Sigmoid colon (tissue), 4 donors: Measurements from ENCODE around the gene RPA4.

Experiments used
- EP300 ChIP-seq, 4 donors: sonication (generic); formaldehyde crosslinking; IDR thresholded peaks; one replicate each; pipeline ENCODE4 v1.6.1; 2017; ENCODE audit warnings: antibody characterized with exemption in 4 of 4
- POLR2A ChIP-seq, 2 donors: fragments of 450-650 bp; IDR thresholded peaks; one replicate each; pipeline ENCODE4 v1.6.1; 2016; ENCODE audit warnings: antibody characterized with exemption in 2 of 2, mild to moderate bottlenecking in 2 of 2, moderate library complexity in 2 of 2
- POLR2AphosphoS5 ChIP-seq, 4 donors: sonication (generic); formaldehyde crosslinking; IDR thresholded peaks; one replicate each; pipeline ENCODE4 v1.6.1; 2017; ENCODE audit warnings: antibody characterized with exemption in 4 of 4
- TF ChIP-seq, protein P1 (sequence below), 4 experiments: fragments of 450-650 bp in 3 of 4; fragments of 200-600 bp in 1 of 4; IDR thresholded peaks; one replicate each; pipeline ENCODE4 v1.5.1; 2016 to 2019; ENCODE audit warnings: antibody characterized with exemption in 4 of 4, mild to moderate bottlenecking in 3 of 4, moderate library complexity in 2 of 4

DNA sequence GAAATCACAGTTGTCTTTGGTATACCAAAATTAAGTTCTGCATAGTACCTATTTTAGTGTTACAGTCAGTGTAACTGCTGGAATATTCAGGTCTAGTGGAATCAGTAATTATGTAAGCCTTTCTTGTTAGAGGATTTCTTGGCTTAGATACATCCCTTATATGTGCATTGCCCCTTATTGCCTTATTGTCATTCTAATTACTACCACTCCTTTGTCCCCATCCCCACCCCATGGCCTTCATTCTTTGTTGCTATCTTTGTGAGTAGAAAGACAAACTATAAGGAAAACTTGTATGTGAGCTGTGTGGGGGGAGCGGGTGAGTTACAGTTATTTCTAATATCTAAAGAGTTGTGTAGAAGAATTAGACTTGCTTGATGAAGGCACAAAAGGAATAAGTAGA is 36.9 kb upstream of the RPA4 start:
- no peak for TF ChIP-seq POLR2AphosphoS5 (IDR thresholded peaks at IDR 0.05)
- TF ChIP-seq, protein P1, sequence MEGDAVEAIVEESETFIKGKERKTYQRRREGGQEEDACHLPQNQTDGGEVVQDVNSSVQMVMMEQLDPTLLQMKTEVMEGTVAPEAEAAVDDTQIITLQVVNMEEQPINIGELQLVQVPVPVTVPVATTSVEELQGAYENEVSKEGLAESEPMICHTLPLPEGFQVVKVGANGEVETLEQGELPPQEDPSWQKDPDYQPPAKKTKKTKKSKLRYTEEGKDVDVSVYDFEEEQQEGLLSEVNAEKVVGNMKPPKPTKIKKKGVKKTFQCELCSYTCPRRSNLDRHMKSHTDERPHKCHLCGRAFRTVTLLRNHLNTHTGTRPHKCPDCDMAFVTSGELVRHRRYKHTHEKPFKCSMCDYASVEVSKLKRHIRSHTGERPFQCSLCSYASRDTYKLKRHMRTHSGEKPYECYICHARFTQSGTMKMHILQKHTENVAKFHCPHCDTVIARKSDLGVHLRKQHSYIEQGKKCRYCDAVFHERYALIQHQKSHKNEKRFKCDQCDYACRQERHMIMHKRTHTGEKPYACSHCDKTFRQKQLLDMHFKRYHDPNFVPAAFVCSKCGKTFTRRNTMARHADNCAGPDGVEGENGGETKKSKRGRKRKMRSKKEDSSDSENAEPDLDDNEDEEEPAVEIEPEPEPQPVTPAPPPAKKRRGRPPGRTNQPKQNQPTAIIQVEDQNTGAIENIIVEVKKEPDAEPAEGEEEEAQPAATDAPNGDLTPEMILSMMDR (IDR thresholded peaks at IDR 0.05), result no peak
- no peak for TF ChIP-seq EP300 (IDR thresholded peaks at IDR 0.05)
- no peak for TF ChIP-seq POLR2A (IDR thresholded peaks at IDR 0.05)
